ENCODE results near the gene THRSP. TPM values are rescaled to one million over a fixed set of nuclear protein-coding genes. Genes with fewer than 3 reads are reported as not detected.

The THRSP gene
- total and polyA plus RNA-seq, 2 of the 4 experiments (the other 2 are of a cell fraction): not detected

- BruUV-seq (replicated peaks): no TSS peak
- Histone ChIP-seq H2AFZ (replicated peaks; ENCODE audit: low read length, poor library complexity) (no peak overlapping the region), H3K23ac (ENCODE audit: low read depth, low read length) (no peak overlapping the region), H3K27ac (ENCODE audit: insufficient read depth, low read length) (no peak overlapping the region), H3K9me3 (ENCODE audit: control insufficient read depth, insufficient read depth, low read length) (no peaks in the 10 kb centered on the region), H3K56ac (ENCODE audit: extremely low read depth, insufficient read depth, low read length) (no peak overlapping the region), H3K14ac (replicated peaks; ENCODE audit: low read depth, low read length) (no peak overlapping the region), H4K20me1 (ENCODE audit: insufficient read depth, low read length) (no peaks in the 10 kb centered on the region), H3K36me3 (ENCODE audit: control insufficient read depth, insufficient read depth, low read length) (no peaks in the 10 kb centered on the region), H3K4me1 (ENCODE audit: control insufficient read depth, insufficient read depth, low read length) (no peaks in the 10 kb centered on the region; the same call in none of the 2 replicates), H3K27me3 (ENCODE audit: control insufficient read depth, insufficient read depth, low read length) (no peaks in the 10 kb centered on the region), H2AK5ac (ENCODE audit: low read depth, low read length) (peak overlapping the region; percentile 7; the same call in 1 of the 2 replicates), H3K9me1 (ENCODE audit: insufficient read depth, low read length) (peaks cover 3% of the 10 kb centered on the region; the same call in 1 of the 2 replicates), H2BK15ac (ENCODE audit: low read depth, low read length) (no peak overlapping the region), H4K5ac (ENCODE audit: low read depth, low read length) (no peak overlapping the region), H3K18ac (ENCODE audit: low read depth, low read length) (no peak overlapping the region), H2BK120ac (ENCODE audit: low read depth, low read length) (no peak overlapping the region), H4K91ac (ENCODE audit: insufficient read depth, low read depth, low read length) (no peak overlapping the region), H2AK9ac (replicated peaks; ENCODE audit: low read depth, low read length, poor library complexity) (no peak overlapping the region), H3K4me2 (ENCODE audit: low read depth, low read length) (no peak overlapping the region), H3K4me3 (ENCODE audit: insufficient read depth, low read depth, low read length) (no peak overlapping the region), H3K79me1 (ENCODE audit: low read depth in 1 of 2, low read length in 2 of 2) (peaks cover 0 to 10% of the 10 kb centered on the region in 2 experiments; a peak in 2 of 4 replicates), H2BK5ac (ENCODE audit: low read depth, low read length, poor library complexity, severe bottlenecking) (no peak overlapping the region), H3K9ac (ENCODE audit: low read depth, low read length) (no peak overlapping the region), H2BK20ac (ENCODE audit: low read depth, low read length) (no peak overlapping the region), H4K8ac (ENCODE audit: low read depth in 2 of 2, low read length in 2 of 2) (no peak overlapping the region), H3K4ac (ENCODE audit: low read depth, low read length) (no peak overlapping the region)
- no peak for TF ChIP-seq MAZ (IDR thresholded peaks at IDR 0.05; ENCODE audit: borderline replicate concordance, low read depth, low read length)
- TF ChIP-seq BHLHE40 (IDR thresholded peaks at IDR 0.05; ENCODE audit: low read depth, low read length): no peak
- TF ChIP-seq NFE2L2 (IDR thresholded peaks at IDR 0.05; ENCODE audit: low read depth, low read length): no peak
- no peak for TF ChIP-seq ELK1 (IDR thresholded peaks at IDR 0.05; ENCODE audit: borderline replicate concordance, low read depth, low read length)
- no peak for TF ChIP-seq FOS (IDR thresholded peaks at IDR 0.05; ENCODE audit: low read depth, low read length)
- no peak for TF ChIP-seq RAD21 (IDR thresholded peaks at IDR 0.05; ENCODE audit: low read length)
- ATAC-seq (ENCODE audit: low read depth): peak; percentile 34
- dilution Hi-C loops (cut with HindIII; ENCODE audit: low sequenced_read_pairs, unreplicated experiment): no loop called here
- no CpG with 5 or more reads among the region's 4 CpGs for WGBS, 2 experiments (ENCODE audit: extremely low coverage in 2 of 2, insufficient read length in 1 of 2)
- no peak for DNase-seq
- POLR2A ChIA-PET (ENCODE audit: unreplicated experiment): no interaction called here
- CTCF ChIA-PET: interaction anchor here (0.9 kb wide), 1 partner anchor 10 kb away, joined by 6 read pairs; no protein-coding TSS in a partner anchor
- intact Hi-C loops (cut with micrococcal nuclease): no loop called here
- in situ Hi-C loops (cut with MboI; ENCODE audit: low sequenced_read_pairs): no loop called here
These were observed 2.4 kb upstream of the THRSP start for GRCh38 chr11:78061088-78061920.

All from IMR-90 (cell line).